ENCODE measurements around the gene MYCN. TPM values are rescaled to one million over a fixed set of nuclear protein-coding genes. Genes with fewer than 3 reads are reported as not detected.

MYCN gene
- total RNA-seq, 1 experiment from 2014 or later: 68.3 TPM

DNA sequence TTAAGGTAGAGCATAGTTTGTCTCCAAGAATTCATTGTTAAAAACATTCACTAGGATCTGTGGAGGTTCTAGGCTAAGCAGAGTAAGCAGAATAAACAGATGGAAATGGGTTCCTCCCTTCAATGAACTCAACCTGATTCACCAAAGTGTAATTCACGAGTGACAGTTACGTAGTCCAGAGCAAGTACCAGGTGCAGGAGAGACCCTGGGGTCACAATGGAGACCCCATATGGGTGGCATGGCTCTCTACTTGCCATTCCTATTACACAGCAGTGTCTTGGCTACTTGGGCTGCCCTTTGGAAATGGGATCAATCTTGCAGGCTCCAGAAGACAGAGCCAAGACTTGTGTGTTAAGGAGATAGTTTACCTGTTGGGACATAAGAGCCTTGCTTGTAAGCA is 7.1 kb downstream of the MYCN start (continued):
- TF ChIP-seq, protein P1, sequence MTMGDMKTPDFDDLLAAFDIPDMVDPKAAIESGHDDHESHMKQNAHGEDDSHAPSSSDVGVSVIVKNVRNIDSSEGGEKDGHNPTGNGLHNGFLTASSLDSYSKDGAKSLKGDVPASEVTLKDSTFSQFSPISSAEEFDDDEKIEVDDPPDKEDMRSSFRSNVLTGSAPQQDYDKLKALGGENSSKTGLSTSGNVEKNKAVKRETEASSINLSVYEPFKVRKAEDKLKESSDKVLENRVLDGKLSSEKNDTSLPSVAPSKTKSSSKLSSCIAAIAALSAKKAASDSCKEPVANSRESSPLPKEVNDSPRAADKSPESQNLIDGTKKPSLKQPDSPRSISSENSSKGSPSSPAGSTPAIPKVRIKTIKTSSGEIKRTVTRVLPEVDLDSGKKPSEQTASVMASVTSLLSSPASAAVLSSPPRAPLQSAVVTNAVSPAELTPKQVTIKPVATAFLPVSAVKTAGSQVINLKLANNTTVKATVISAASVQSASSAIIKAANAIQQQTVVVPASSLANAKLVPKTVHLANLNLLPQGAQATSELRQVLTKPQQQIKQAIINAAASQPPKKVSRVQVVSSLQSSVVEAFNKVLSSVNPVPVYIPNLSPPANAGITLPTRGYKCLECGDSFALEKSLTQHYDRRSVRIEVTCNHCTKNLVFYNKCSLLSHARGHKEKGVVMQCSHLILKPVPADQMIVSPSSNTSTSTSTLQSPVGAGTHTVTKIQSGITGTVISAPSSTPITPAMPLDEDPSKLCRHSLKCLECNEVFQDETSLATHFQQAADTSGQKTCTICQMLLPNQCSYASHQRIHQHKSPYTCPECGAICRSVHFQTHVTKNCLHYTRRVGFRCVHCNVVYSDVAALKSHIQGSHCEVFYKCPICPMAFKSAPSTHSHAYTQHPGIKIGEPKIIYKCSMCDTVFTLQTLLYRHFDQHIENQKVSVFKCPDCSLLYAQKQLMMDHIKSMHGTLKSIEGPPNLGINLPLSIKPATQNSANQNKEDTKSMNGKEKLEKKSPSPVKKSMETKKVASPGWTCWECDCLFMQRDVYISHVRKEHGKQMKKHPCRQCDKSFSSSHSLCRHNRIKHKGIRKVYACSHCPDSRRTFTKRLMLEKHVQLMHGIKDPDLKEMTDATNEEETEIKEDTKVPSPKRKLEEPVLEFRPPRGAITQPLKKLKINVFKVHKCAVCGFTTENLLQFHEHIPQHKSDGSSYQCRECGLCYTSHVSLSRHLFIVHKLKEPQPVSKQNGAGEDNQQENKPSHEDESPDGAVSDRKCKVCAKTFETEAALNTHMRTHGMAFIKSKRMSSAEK (CRISPR knock-in tag; IDR thresholded peaks at IDR 0.05; ENCODE audit: borderline replicate concordance): no peak

DNA sequence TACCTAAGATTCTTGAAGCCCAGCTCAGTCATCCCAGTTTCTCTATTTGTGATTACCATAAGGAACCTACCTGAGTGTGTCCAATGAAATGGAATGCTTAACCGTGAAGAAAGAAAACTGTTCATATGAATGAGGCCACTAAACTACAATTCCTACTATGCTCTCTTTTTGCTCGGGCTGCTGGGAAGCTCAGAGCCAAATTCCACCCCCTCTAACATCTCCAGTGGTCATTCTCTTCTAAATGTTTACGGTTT is 8.3 kb downstream of the MYCN start:
- TF ChIP-seq, protein P2, sequence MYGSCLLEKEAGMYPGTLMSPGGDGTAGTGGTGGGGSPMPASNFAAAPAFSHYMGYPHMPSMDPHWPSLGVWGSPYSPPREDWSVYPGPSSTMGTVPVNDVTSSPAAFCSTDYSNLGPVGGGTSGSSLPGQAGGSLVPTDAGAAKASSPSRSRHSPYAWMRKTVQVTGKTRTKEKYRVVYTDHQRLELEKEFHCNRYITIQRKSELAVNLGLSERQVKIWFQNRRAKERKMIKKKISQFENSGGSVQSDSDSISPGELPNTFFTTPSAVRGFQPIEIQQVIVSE (CRISPR knock-in tag; IDR thresholded peaks at IDR 0.05; ENCODE audit: borderline replicate concordance): no peak
- TF ChIP-seq, protein P3, sequence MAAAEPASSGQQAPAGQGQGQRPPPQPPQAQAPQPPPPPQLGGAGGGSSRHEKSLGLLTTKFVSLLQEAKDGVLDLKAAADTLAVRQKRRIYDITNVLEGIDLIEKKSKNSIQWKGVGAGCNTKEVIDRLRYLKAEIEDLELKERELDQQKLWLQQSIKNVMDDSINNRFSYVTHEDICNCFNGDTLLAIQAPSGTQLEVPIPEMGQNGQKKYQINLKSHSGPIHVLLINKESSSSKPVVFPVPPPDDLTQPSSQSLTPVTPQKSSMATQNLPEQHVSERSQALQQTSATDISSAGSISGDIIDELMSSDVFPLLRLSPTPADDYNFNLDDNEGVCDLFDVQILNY (CRISPR knock-in tag; IDR thresholded peaks at IDR 0.05): no peak
- TF ChIP-seq, protein P4, sequence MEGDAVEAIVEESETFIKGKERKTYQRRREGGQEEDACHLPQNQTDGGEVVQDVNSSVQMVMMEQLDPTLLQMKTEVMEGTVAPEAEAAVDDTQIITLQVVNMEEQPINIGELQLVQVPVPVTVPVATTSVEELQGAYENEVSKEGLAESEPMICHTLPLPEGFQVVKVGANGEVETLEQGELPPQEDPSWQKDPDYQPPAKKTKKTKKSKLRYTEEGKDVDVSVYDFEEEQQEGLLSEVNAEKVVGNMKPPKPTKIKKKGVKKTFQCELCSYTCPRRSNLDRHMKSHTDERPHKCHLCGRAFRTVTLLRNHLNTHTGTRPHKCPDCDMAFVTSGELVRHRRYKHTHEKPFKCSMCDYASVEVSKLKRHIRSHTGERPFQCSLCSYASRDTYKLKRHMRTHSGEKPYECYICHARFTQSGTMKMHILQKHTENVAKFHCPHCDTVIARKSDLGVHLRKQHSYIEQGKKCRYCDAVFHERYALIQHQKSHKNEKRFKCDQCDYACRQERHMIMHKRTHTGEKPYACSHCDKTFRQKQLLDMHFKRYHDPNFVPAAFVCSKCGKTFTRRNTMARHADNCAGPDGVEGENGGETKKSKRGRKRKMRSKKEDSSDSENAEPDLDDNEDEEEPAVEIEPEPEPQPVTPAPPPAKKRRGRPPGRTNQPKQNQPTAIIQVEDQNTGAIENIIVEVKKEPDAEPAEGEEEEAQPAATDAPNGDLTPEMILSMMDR (IDR thresholded peaks at IDR 0.05): no peak
- TF ChIP-seq EMX1 (CRISPR knock-in tag; IDR thresholded peaks at IDR 0.05): no peak
- TF ChIP-seq, protein P5, sequence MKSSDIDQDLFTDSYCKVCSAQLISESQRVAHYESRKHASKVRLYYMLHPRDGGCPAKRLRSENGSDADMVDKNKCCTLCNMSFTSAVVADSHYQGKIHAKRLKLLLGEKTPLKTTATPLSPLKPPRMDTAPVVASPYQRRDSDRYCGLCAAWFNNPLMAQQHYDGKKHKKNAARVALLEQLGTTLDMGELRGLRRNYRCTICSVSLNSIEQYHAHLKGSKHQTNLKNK (CRISPR knock-in tag; IDR thresholded peaks at IDR 0.05): no peak
- TF ChIP-seq SP1 (CRISPR knock-in tag; conservative IDR thresholded peaks at IDR 0.05): no peak
- Mint-ChIP-seq H3K36me3 (peaks cover 47% of the 10 kb centered on the region), H3K9me3 (no peaks in the 10 kb centered on the region), H3K27me3 (ENCODE audit: low read depth) (no peaks in the 10 kb centered on the region; the same call in 1 of the 2 replicates), H3K4me1 (peaks cover 62% of the 10 kb centered on the region), H3K4me3 (no peak overlapping the region), H3K27ac (peak overlapping the region; percentile 78)
- CTCF ChIA-PET: interaction anchor here (1.5 kb wide), 1 partner anchor 333 kb away, joined by 4 read pairs; no protein-coding TSS in a partner anchor
- POLR2A ChIA-PET: no interaction called here
- ATAC-seq: no peak
- no peak for DNase-seq (ENCODE audit: low spot score)

DNA sequence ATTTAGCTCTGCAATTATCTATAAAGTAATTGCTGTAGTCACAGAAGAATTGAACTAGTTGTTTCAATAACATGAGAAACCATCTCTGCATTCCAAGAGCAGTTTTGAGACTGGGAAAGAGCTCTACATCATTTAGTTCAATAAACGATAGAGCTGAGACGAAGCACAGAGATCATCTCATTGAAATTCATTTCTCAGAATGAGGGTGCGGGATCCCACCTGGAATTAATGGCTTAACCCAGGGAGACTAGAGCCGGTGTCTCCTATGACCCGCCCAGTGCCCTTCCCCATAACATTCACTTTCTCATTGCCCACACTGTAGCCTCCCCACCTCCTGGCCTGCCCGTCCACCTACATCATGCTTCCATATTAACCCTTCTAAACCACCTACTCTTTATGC is 8.8 kb downstream of the MYCN start:
- ATAC-seq: peak; percentile 24
- Mint-ChIP-seq H3K27ac (peak overlapping the region; percentile 51; the same call in 1 of the 2 replicates), H3K9me3 (no peaks in the 10 kb centered on the region), H3K4me1 (peaks cover 60% of the 10 kb centered on the region), H3K27me3 (ENCODE audit: low read depth) (no peaks in the 10 kb centered on the region; the same call in 1 of the 2 replicates), H3K4me3 (no peak overlapping the region), H3K36me3 (peaks cover 42% of the 10 kb centered on the region)
- POLR2A ChIA-PET: no interaction called here
- TF ChIP-seq NR1H2 (CRISPR knock-in tag; IDR thresholded peaks at IDR 0.05) (no peak), FOXK1 (CRISPR knock-in tag; IDR thresholded peaks at IDR 0.05) (no peak), ZNF263 (CRISPR knock-in tag; IDR thresholded peaks at IDR 0.05; ENCODE audit: low read depth) (no peak), ZNF671 (CRISPR knock-in tag; IDR thresholded peaks at IDR 0.05) (no peak), ZBTB21 (CRISPR knock-in tag; IDR thresholded peaks at IDR 0.05; ENCODE audit: borderline replicate concordance) (no peak)
- CTCF ChIA-PET: interaction anchor here (1.2 to 1.6 kb wide), 3 partner anchors 9 to 333 kb away, joined by 3 to 6 read pairs (median 4); partner anchors contain the start of gene MYCN
- no peak for DNase-seq (ENCODE audit: low spot score)

DNA sequence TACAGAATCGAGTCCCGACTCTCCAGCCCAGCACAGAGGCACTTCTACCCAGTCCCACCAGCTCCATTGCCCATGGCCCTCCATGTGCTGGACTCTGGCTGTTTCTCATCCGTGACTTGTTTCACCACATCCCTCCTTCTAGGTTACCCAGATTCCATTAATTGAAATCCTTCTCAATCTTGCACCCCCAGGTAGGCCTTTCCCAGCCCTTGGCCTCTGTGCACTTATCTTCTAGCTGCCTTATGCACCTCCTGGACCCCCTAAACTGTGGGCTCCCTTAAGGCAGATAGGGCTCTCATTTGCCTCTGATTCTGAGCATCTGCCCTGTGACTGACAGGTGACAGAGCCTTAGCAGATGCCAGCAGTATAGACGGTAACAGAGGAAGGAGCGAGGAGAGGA is 9.2 kb downstream of the MYCN start:
- ChIA-PET CTCF (interaction anchor here (0.6 to 1.6 kb wide), 5 partner anchors 8 to 332 kb away, joined by 3 to 6 read pairs (median 3); partner anchors contain the start of gene MYCN), POLR2A (no interaction called here)
- Mint-ChIP-seq H3K4me3 (no peak overlapping the region), H3K27ac (peak overlapping the region; percentile 51; the same call in 1 of the 2 replicates), H3K9me3 (no peaks in the 10 kb centered on the region), H3K27me3 (ENCODE audit: low read depth) (no peaks in the 10 kb centered on the region; the same call in 1 of the 2 replicates), H3K4me1 (peaks cover 59% of the 10 kb centered on the region), H3K36me3 (peaks cover 38% of the 10 kb centered on the region)
- ATAC-seq: peak; percentile 11
- TF ChIP-seq, protein P1 (CRISPR knock-in tag; IDR thresholded peaks at IDR 0.05; ENCODE audit: borderline replicate concordance): no peak
- TF ChIP-seq NFE2L1 (CRISPR knock-in tag; IDR thresholded peaks at IDR 0.05): no peak
- no peak for TF ChIP-seq RORB (CRISPR knock-in tag; IDR thresholded peaks at IDR 0.05)
- no peak for TF ChIP-seq NR2C2 (CRISPR knock-in tag; IDR thresholded peaks at IDR 0.05)
- TF ChIP-seq RELA (CRISPR knock-in tag; IDR thresholded peaks at IDR 0.05; ENCODE audit: borderline replicate concordance): no peak
- no peak for TF ChIP-seq GABPB1 (CRISPR knock-in tag; IDR thresholded peaks at IDR 0.05)
- TF ChIP-seq SP1 (CRISPR knock-in tag; conservative IDR thresholded peaks at IDR 0.05): no peak
- DNase-seq (ENCODE audit: low spot score): no peak

All from WTC11 (cell line).